Measurements from ENCODE around the gene P2RX3.

The P2RX3 gene

GRCh38 chr11:57300785-57301184 lies 37.4 kb upstream of the P2RX3 start:
- TF ChIP-seq CTCF (IDR thresholded peaks at IDR 0.05; ENCODE audit: extremely low read depth, missing control alignments) = no peak
- DNase-seq (ENCODE audit: low spot score) = no peak

- no peak for TF ChIP-seq CTCF (IDR thresholded peaks at IDR 0.05; ENCODE audit: extremely low read depth, missing control alignments)
- peak; percentile 10 for DNase-seq (ENCODE audit: low spot score)
Observed at GRCh38 chr11:57301711-57302423, 36.3 kb upstream of the P2RX3 start.

GRCh38 chr11:57302489-57302888 lies 35.7 kb upstream of the P2RX3 start:
- DNase-seq (ENCODE audit: low spot score) = no peak

DNA sequence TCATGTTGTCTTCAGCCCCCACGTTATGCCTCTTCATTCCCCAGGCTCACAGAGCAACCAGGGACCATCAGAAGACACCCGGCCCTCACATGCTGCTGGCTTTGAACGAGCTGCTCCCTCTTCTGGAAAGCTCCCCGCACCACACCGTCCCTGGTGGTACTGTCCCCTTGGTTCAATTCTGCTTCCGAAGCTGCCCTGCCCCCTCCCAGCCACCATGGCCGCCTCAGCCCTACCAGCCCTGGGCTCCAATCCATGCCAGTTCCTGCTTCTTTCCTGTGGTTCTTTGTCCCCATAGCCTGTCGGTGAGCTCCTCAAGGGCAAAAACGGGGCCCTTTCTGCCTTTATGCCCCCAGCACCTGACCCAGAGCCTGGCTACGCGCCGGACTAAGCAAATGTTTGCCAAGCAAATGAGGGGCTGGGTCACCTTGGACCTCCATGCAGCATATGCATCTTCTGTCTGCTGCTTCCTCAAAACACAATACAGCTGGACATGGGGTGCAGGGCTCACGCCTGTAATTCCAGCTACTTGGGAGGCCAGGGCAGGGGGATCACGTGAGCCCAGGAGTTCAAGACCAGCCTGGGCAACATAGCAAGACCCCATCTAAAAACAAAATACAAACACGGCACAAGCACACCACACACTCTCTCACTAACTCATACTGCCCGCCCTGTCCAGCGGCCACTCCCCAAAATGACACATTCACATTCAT lies 34.7 kb upstream of the P2RX3 start:
- peak; percentile 7 for DNase-seq (ENCODE audit: low spot score)
- no peak for TF ChIP-seq CTCF (IDR thresholded peaks at IDR 0.05; ENCODE audit: extremely low read depth, missing control alignments)

More at GRCh38 chr11:57302489-57302888, 35.7 kb upstream of the P2RX3 start:
- no peak for TF ChIP-seq CTCF (IDR thresholded peaks at IDR 0.05; ENCODE audit: extremely low read depth, missing control alignments)

- no peak for TF ChIP-seq CTCF (IDR thresholded peaks at IDR 0.05; ENCODE audit: extremely low read depth, missing control alignments)
- DNase-seq (ENCODE audit: low spot score) = peak; percentile 2
Observed at GRCh38 chr11:57303990-57304579, 34.1 kb upstream of the P2RX3 start.

DNA sequence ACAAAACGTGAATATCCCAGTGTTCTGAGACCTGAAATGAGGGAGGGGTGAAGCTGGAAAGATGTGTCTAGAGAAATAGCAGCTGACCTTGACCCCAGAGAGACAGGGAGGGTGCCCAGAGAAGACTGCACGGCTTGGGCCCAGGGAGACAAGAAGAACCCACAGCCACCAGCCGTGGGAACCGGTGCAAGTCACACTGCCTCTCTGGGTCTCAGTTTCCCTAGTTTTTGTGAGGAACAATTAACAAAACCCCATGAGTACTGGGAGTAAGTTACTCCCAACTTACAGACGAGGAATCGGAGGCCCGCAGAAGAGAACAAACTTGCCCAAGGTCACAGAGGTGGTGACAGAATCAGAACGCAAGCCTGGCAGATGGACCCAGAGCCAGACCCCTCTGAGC lies 32.6 kb upstream of the P2RX3 start:
- DNase-seq (ENCODE audit: low spot score) = no peak
- TF ChIP-seq CTCF (IDR thresholded peaks at IDR 0.05; ENCODE audit: extremely low read depth, missing control alignments) = no peak

Measured in GM20000 (cell line).